ENCODE data around the gene FUBP3. TPM values are rescaled to one million over a fixed set of nuclear protein-coding genes. Genes with fewer than 3 reads are reported as not detected.

FUBP3 gene
- total RNA-seq, 1 experiment from 2014 or later, result 78.6 TPM

GRCh38 chr9:130549093-130549735, 30.2 kb upstream of the FUBP3 start:
- no CpG with 5 or more reads among the region's 5 CpGs for WGBS (ENCODE audit: extremely low coverage, insufficient read length, low lambda C conversion rate)
- no peak overlapping the region for H3T11ph ChIP-seq (ENCODE audit: low read length)
- H2BK15ac ChIP-seq (ENCODE audit: low read depth, low read length), result no peak overlapping the region
- Mint-ChIP-seq H3K4me3 (no peak overlapping the region), H3K4me1 (peaks cover 3 to 7% of the 10 kb centered on the region in 2 experiments), H3K27ac (no peak overlapping the region), H3K9me3 (peaks cover 15 to 18% of the 10 kb centered on the region in 2 experiments), H3K27me3 (ENCODE audit: low read depth) (peaks cover 8% of the 10 kb centered on the region; the same call in 1 of the 2 replicates), H3K36me3 (ENCODE audit: insufficient read depth in 1 of 3, low read depth in 3 of 3) (peaks cover 3 to 8% (median 8%) of the 10 kb centered on the region in 3 experiments; a peak in 4 of 7 replicates)
- no peak overlapping the region for H3K23ac ChIP-seq (ENCODE audit: insufficient read length, low read depth, low read length)
- no peak overlapping the region for H3K4ac ChIP-seq (ENCODE audit: low read depth, low read length)
- no peak overlapping the region for H3K4me2 ChIP-seq (ENCODE audit: insufficient read depth, insufficient read length, low read length)
- H3K79me2 ChIP-seq (ENCODE audit: insufficient read depth, low read length), result no peaks in the 10 kb centered on the region
- no peak overlapping the region for H2AFZ ChIP-seq (ENCODE audit: low read length)
- H3K79me1 ChIP-seq (ENCODE audit: insufficient read depth, low read depth, low read length, poor library complexity, severe bottlenecking), result no peaks in the 10 kb centered on the region
- no peak overlapping the region for H2AK5ac ChIP-seq (ENCODE audit: insufficient read length, low read length)
- no peak overlapping the region for H2BK120ac ChIP-seq (ENCODE audit: low read depth, low read length, poor library complexity, severe bottlenecking)
- no peak overlapping the region for H3K56ac ChIP-seq (ENCODE audit: insufficient read length, low read depth, low read length)
- no peaks in the 10 kb centered on the region for H3K4me1 ChIP-seq (ENCODE audit: insufficient read depth, low read length)
- H4K5ac ChIP-seq (ENCODE audit: insufficient read length, low read depth, low read length), result no peak overlapping the region
- H2BK20ac ChIP-seq (ENCODE audit: low read depth, low read length, poor library complexity, severe bottlenecking), result no peak overlapping the region
- no peaks in the 10 kb centered on the region for H3K9me3 ChIP-seq (ENCODE audit: control insufficient read depth, low read depth, low read length)
- no peak overlapping the region for H3K27ac ChIP-seq (ENCODE audit: insufficient read length, low read depth, low read length)
- TF ChIP-seq CTCF (conservative IDR thresholded peaks at IDR 0.05), result no peak
- no peak overlapping the region for H4K91ac ChIP-seq (ENCODE audit: insufficient read length, low read depth, low read length)
- no peak overlapping the region for H2BK12ac ChIP-seq (ENCODE audit: insufficient read length, low read depth, low read length)
- no peak overlapping the region for H3K18ac ChIP-seq (ENCODE audit: insufficient read length, low read depth, low read length)
- H3K27me3 ChIP-seq (ENCODE audit: insufficient read depth, low read length), result no peaks in the 10 kb centered on the region
- no peaks in the 10 kb centered on the region for H3K23me2 ChIP-seq (ENCODE audit: insufficient read length, low read depth, low read length, poor library complexity, severe bottlenecking)
- H4K8ac ChIP-seq (replicated peaks; ENCODE audit: insufficient read length, low read depth, low read length), result no peak overlapping the region
- no peak overlapping the region for H2BK5ac ChIP-seq (ENCODE audit: insufficient read length, low read length)
- no peak overlapping the region for H3K14ac ChIP-seq (ENCODE audit: insufficient read depth, low read length)
- no peaks in the 10 kb centered on the region for H4K20me1 ChIP-seq (ENCODE audit: control insufficient read depth, insufficient read depth, insufficient read length)
- H3K9ac ChIP-seq (ENCODE audit: extremely low read depth, insufficient read length, low read length), result no peak overlapping the region
- no peak for DNase-seq

All from H9 (cell line).